Suppressor macrophage treated with lipopolysaccharide for 1 hour (primary cell): Measurements from ENCODE around the gene PGAM2.
"Not testable (repeated sequence)": the region's sequence is repeated elsewhere in the genome, so short reads cannot be mapped to it uniquely, and the experiment has no call there.

Experiments
- DNase-seq, 3 donors: peaks; one replicate each; pipeline ENCODE4 v3.0.0-alpha.2; 2020 to 2022

PGAM2 gene

GRCh38 chr7:44046321-44047061 lies 18.9 kb downstream of the PGAM2 start:
- DNase-seq, result peak; percentile 39 to 61 (median 47)

DNA sequence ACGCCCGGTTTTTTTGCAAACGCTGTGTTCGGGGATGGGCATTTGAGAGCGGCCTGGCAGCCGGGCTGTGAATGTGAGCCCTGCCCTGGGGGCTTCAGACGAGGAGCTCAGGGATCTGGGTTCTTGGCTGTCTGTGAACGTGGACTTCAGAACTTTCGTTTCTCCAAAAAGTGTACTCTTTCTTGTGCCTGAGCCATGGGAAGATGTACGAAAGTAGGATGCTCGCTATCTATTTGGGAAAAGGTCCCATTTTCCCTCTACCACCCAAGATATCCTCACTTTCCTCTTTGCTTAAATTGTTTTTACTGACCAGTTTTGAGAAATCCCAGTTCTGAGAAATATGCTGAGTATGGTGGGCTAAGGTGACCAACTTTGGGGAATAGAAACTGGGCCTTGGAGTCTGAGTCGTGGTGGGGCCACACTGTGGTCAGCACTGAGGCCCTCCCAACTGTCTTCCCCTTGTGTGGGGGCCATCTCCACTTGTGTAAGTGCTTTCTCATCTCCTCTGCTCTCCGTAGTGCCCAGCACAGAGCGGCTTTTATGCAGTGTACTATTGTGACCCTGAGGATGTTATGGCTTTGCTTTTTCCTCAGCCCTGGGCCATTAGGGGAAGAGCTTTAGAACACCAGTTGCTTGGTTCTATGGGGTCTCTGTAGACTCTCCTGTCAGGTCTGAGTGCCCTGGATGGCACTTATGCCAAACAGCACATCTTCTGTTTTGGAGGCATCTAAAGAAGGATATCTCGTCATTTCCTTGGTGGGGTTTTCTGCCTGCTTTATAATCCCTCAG lies 19.9 kb downstream of the PGAM2 start:
- peak; percentile 38 to 50 (median 46) for DNase-seq

- DNase-seq, result peak; percentile 94 to 97 (median 95)
Observed at GRCh38 chr7:44044315-44045225, 20.8 kb downstream of the PGAM2 start, which contains the start of gene DBNL. DBNL (plus strand) TSS chr7:44044702; CDS start chr7:44044738, 36 bp downstream.

DNA sequence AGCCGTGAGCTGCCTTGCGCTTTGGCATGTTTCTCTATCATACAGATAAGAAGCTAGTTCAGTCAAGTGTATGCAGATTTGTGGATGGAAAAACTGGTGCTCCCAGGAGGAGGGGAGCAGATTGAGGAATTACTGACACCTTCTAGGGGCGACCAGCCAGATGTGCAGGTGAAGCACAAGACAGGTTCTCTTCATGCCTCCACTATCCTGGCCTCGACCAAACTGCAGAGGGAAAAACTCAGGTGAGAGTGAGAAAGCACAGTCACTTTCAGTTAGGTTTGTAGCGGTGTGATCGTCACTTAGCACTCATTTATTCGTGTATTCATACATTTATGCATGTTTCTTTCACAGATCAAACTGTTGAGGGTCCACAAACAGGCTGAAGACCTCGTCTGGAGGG lies 21.5 kb downstream of the PGAM2 start:
- no peak for DNase-seq

GRCh38 chr7:44042221-44042620 lies 23.1 kb downstream of the PGAM2 start:
- no peak for DNase-seq

DNA sequence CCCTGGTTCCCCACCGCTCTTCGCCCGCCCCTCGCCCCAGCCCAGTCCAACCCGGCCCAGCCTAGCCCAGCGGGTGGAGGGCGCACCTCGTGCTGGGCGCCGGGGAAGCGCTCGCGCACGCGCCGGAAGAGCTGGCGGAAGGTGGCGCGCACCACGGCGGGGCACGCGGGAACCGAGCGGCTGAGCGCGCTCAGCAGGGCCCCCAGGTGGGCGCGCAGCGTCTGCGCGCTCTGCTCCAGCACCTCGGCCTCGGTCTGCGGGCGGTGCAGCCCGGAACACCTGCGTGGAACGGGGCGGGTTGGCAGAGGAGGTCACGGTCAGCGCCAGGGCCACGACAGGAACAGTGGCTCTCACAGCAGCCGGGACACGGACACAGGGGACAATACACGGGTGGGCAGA lies 24.9 kb downstream of the PGAM2 start:
- peak in 1 of 3 donors; percentile 39 for DNase-seq

DNA sequence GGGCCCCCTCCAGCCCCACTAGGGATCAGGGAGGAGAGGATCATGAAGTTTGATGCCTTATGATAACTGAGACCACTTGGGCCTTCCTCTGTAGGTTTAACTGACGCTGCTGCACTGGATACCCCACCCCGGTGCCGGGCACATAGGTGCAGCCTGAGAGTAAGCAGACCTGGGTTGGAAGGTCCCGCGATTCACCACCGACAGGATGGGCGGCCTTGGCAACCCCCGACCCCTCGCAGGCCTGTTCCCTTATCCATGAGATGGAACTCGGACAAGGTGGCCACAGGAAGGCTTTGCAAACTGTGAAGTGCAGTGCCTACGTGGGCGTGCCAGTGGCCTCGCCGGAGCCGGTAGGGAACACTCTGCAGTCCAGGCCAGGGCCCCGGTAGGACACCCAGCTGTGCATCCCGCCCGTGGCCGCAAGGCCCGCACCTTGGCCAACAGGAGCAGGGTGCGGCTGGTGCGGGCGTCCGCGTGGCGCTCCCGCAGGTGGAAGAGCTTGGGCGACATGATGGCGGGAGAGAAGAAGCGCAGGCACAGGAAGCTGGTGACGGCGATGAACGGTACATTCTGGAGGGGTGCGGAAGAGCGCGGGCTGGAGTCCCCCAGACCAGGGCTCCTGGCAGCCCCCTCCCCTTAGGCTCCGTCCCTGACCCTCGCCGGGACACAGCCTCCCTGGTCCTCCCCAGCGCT lies 25.4 kb downstream of the PGAM2 start:
- DNase-seq, result not testable (repeated sequence)

DNA sequence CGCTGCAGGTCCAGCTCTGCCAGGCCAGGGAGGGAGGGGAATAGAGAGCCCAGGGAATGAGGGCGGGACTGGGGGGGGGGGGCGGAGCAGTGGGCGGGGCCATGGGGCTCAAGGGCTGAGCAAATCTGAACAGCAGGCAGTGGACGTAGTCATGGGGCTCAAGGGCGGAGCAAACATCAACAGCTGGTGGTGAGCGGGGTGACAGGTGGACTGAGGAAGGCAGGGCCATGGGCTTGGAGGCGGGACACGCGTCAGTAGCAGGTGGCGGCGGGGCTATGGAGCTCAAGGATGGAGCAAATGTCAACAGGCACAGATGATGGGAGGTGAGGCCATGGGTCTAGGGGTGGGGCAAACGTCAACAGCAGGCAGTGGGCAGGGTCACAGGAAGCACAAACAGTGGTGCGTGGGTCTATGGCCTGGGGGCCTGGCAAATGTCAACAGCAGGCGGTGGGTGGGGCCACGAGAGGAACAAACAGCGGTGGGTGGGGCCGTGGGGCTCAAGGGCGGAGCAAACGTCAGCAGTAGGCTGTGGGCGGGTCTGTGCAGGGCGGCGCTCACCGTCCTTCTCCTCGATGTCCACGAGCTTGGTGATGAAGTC lies 26.3 kb downstream of the PGAM2 start:
- DNase-seq, result peak; percentile 91 to 96 (median 93)

DNA sequence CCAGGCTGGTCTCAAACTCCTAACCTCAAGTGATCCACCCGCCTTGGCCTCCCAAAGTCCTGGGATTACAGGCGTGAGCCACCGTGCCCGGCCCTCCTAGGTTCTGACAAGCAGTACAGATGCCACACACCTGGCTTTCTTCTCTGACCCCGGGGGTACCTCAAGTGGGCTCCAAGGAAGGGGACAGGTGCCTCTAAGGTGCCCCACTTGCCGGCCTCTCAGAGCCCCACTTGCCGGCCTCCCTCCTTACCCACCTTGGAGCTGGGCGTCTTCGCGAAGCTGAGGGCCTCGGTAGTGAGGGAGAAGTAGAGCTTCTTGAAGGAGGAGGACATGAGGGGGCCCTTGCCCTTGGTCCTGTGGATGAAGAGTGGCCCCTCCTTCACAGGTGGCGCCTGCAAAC lies 26.8 kb downstream of the PGAM2 start:
- not testable (repeated sequence) for DNase-seq

DNA sequence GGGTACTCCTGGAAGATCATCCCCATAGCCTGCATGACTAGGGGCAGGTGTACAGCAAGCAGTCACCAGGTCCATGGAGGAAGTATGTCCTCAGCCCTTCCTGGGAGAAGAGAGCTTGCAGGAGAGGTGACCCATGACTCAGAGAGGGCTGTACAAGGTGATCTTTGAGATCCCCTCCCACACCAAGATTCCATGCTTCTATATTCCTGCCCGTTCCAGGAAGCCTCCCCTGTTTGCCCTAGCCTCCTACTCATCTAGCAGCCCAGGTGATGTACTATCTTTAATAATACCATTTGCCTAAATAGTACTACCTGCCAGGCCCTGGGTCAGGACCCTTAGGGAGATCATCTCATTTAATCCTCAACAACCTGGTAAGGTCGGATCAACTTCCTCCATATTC lies 27.4 kb downstream of the PGAM2 start:
- DNase-seq, result not testable (repeated sequence)

GRCh38 chr7:44036364-44036763 lies 29.0 kb downstream of the PGAM2 start:
- peak; percentile 64 to 76 (median 70) for DNase-seq

DNA sequence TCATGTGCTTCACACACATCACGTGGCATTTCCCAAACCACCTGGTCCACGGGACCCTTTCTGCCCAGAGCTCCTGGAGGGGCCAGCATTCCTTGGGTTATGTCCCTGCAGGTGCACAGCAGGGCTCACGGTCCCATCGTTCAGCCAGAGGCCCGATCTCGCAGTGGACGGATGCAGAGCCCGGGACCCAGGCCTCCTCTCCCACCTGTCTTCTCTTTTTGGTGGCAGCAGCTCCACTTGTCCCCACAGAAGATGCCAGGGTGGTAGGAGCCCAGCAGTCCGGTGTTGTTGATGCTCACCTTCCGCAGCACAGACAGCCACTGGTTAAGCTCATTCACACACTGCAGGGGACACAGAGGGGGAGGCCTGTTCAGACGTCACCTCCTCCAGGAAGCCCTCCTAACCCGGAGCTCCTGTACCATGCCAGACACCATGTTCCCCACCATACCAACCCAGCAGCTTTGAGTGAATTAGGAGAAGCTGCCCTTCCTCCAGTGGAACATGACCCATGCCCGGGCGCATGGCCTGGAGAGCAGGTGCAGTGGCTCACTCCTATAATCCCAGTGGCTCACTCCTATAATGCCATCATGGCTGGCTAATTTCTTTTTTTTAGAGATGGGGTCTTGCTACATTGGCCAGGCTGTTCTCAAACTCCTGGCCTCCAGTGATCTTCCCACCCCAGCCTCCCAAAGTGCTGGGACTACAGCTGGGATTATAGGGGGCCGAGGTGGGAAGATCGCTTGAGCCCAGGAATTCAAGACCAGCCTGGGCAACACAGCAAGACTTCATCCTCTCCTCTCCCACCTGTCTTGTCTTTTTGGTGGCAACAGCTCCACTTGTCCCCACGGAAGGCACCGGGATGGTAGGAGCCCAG lies 31.2 kb downstream of the PGAM2 start:
- DNase-seq, result not testable (repeated sequence)

GRCh38 chr7:44032031-44032430 lies 33.3 kb downstream of the PGAM2 start:
- not testable (repeated sequence) for DNase-seq

- not testable (repeated sequence) for DNase-seq
Observed at GRCh38 chr7:44031319-44031718, 34.0 kb downstream of the PGAM2 start.

- DNase-seq, result not testable (repeated sequence)
Observed at GRCh38 chr7:44030029-44030428, 35.3 kb downstream of the PGAM2 start.

DNA sequence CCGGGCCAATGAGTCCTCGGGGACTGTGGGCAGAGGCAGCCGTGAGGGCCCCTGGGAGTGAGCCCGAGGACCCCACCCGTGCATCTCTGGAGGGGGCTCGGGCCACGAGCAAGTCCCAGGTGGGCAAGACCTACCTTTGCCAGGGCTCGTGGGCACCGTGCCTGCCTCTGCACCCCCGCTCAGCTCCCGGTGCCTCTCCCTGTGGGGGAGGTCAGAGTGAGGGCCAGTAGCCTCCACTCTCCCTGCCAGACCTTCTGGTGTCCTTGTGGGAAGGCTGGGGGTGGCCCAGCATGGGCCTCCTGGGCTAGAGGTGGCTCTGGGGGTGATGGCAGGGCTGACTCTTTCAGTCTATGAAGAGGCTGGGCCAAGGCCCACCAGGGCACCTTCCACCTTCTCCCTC lies 35.9 kb downstream of the PGAM2 start:
- not testable (repeated sequence) for DNase-seq

DNA sequence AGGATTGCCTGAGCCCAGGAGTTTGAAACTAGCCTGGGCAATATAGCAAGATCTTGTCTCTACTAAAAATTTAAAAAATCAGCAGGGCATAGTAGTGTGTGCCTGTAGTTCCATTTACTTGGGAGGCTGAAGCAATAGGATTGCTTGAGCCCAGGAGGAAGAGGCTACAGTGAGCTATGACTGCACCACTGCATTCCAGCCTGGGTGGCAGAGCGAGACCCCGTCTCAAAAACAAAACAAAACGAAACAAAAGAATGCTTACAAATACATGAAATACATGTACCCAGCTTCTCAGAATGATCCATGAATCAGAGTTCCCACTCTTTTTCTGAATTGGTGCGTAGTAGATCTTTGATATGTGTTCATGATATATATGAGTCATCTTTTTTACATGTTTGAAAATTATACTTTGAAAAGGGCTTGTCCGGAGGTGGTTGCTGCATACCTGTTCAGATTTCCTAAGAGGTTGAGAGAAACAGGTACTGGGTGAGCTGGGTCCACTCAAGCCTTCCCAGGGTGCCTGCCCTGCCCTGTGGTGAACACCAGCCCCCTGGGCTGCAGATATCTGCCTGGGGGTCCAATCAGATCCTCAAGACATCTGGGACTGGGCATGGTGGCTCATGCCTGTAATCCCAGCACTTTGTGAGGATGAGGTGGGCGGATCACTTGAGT lies 42.4 kb downstream of the PGAM2 start:
- DNase-seq, result not testable (repeated sequence)

DNA sequence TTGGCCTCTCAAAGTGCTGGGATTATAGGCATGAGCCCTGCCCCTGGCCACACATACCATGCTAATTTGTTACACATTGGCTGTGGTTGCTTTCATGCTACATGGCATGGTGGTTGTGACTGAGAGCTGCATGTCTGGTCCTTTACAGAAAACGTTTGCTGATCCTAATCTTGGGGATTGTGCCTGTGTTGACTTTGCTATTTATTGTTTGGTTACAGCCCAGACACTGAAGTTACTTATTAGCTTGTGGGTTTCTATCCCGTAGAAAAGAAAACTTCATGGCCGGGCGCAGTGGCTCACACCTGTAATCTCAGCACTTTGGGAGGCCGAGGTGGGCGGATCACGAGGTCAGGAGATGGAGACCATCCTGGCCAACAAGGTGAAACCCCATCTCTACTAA lies 43.3 kb downstream of the PGAM2 start:
- not testable (repeated sequence) for DNase-seq

DNA sequence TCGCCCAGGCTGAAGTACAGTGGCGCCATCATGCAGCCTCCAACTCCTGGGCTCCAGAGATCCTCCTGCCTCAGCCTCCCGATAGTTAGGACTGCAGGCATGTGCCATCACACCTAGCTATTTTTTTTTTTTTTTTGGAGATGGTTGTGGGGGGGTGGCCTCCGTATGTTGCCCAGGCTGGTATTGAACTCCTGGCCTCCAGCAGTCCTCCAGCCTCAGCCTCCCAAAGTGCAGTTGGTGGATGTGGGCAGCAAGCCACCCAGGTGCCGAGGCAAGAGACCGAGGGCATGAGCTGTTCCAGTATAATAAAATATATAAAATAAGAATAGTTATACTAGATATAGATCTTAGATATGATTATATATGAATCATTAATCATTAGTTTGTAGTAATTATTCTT lies 45.5 kb downstream of the PGAM2 start:
- DNase-seq, result not testable (repeated sequence)
